ENCODE measurements around the gene ZNF584. TPM values are rescaled to one million over a fixed set of nuclear protein-coding genes. Genes with fewer than 3 reads are reported as not detected.

Gene ZNF584
- polyA plus RNA-seq, 5 donors: 8.0 to 11.3 (median 9.9) TPM

- no peak for DNase-seq
These were observed 45.3 kb downstream of the ZNF584 start for GRCh38 chr19:58453743-58454142.

- no peak for DNase-seq
These were observed 46.9 kb downstream of the ZNF584 start for GRCh38 chr19:58455306-58455705.

DNA sequence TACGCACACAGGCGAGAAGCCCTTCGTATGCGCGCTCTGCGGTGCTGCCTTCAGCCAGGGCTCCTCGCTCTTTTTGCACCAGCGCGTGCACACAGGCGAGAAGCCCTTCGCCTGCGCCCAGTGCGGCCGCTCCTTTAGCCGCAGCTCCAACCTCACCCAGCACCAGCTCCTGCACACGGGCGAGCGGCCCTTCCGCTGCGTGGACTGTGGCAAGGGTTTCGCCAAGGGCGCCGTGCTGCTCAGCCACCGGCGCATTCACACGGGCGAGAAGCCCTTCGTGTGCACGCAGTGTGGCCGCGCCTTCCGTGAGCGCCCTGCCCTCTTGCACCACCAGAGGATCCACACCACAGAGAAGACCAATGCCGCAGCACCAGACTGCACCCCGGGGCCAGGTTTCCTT, 47.7 kb downstream of the ZNF584 start:
- no peak for DNase-seq

- no peak for DNase-seq
These were observed 51.6 kb downstream of the ZNF584 start for GRCh38 chr19:58460039-58460438.

GRCh38 chr19:58466089-58466759, 57.8 kb downstream of the ZNF584 start:
- DNase-seq: no peak

- peak; percentile 96 for DNase-seq
These were observed 58.5 kb downstream of the ZNF584 start, which contains the start of gene ZNF324 for GRCh38 chr19:58466760-58467589. ZNF324 (plus strand) TSS chr19:58467080; CDS start chr19:58469186, 2,106 bp downstream.

Other genes starting within 250 kb of the ZNF584 start
- 10 to 100 TPM; 15.9 to 23.2 (median 21.8) TPM for gene ZNF274, start 225.6 kb upstream of the ZNF584 start, polyA plus RNA-seq (ENCODE audit: insufficient read depth in 1 of 5, insufficient read length in 5 of 5, low replicate concordance in 1 of 5)
- gene ZNF544, start 179.7 kb upstream of the ZNF584 start, polyA plus RNA-seq (ENCODE audit: insufficient read depth in 1 of 5, insufficient read length in 5 of 5, low replicate concordance in 1 of 5): 10 to 100 TPM; 29.3 to 41.2 (median 39.0) TPM
- 10 to 100 TPM in 1 of 5 donors, 1 to 10 TPM in 4; 7.0 to 10.4 (median 9.7) TPM for gene ZNF8, start 129.7 kb upstream of the ZNF584 start, polyA plus RNA-seq (ENCODE audit: insufficient read depth in 1 of 5, insufficient read length in 5 of 5, low replicate concordance in 1 of 5)
- 10 to 100 TPM; 50.7 to 57.1 (median 53.8) TPM for gene ERVK3-1, start 103.3 kb upstream of the ZNF584 start, polyA plus RNA-seq (ENCODE audit: insufficient read depth in 1 of 5, insufficient read length in 5 of 5, low replicate concordance in 1 of 5)
- 1 to 10 TPM; 3.6 to 4.5 (median 3.9) TPM for gene ZSCAN22, start 81.7 kb upstream of the ZNF584 start, polyA plus RNA-seq (ENCODE audit: insufficient read depth in 1 of 5, insufficient read length in 5 of 5, low replicate concordance in 1 of 5)
- gene A1BG, start 55.2 kb upstream of the ZNF584 start, polyA plus RNA-seq (ENCODE audit: insufficient read depth in 1 of 5, insufficient read length in 5 of 5, low replicate concordance in 1 of 5): 1 to 10 TPM in 3 of 5 donors, under 1 TPM in 2; 0.90 to 4.6 (median 1.9) TPM
- gene ZNF497, start 45.9 kb upstream of the ZNF584 start, polyA plus RNA-seq (ENCODE audit: insufficient read depth in 1 of 5, insufficient read length in 5 of 5, low replicate concordance in 1 of 5): 1 to 10 TPM; 2.5 to 4.7 (median 3.0) TPM
- 1 to 10 TPM; 1.4 to 4.2 (median 2.2) TPM for gene ZNF837, start 27.6 kb upstream of the ZNF584 start, polyA plus RNA-seq (ENCODE audit: insufficient read depth in 1 of 5, insufficient read length in 5 of 5, low replicate concordance in 1 of 5)
- 1,000 to 10,000 TPM; 1,196 to 1,701 (median 1,259) TPM for gene RPS5, start 21.4 kb upstream of the ZNF584 start, polyA plus RNA-seq (ENCODE audit: insufficient read depth in 1 of 5, insufficient read length in 5 of 5, low replicate concordance in 1 of 5)
- gene RNF225, start 13.0 kb upstream of the ZNF584 start, polyA plus RNA-seq (ENCODE audit: insufficient read depth in 1 of 5, insufficient read length in 5 of 5, low replicate concordance in 1 of 5): not detected
- 10 to 100 TPM in 4 of 5 donors, 1 to 10 TPM in 1; 7.8 to 11.3 (median 10.7) TPM for gene ZNF132, start 31.5 kb downstream of the ZNF584 start, polyA plus RNA-seq (ENCODE audit: insufficient read depth in 1 of 5, insufficient read length in 5 of 5, low replicate concordance in 1 of 5)
- 1 to 10 TPM; 4.6 to 8.0 (median 6.7) TPM for gene ZNF324B, start 43.0 kb downstream of the ZNF584 start, polyA plus RNA-seq (ENCODE audit: insufficient read depth in 1 of 5, insufficient read length in 5 of 5, low replicate concordance in 1 of 5)
- gene ZNF324, start 58.4 kb downstream of the ZNF584 start, polyA plus RNA-seq (ENCODE audit: insufficient read depth in 1 of 5, insufficient read length in 5 of 5, low replicate concordance in 1 of 5): 10 to 100 TPM in 1 of 5 donors, 1 to 10 TPM in 4; 6.8 to 10.1 (median 8.5) TPM
- 10 to 100 TPM; 12.0 to 16.5 (median 14.0) TPM for gene ZNF446, start 67.7 kb downstream of the ZNF584 start, polyA plus RNA-seq (ENCODE audit: insufficient read depth in 1 of 5, insufficient read length in 5 of 5, low replicate concordance in 1 of 5)
- gene SLC27A5, start 103.3 kb downstream of the ZNF584 start, polyA plus RNA-seq (ENCODE audit: insufficient read depth in 1 of 5, insufficient read length in 5 of 5, low replicate concordance in 1 of 5): 1 to 10 TPM; 5.8 to 9.5 (median 7.8) TPM
- gene ZBTB45, start 111.2 kb downstream of the ZNF584 start, polyA plus RNA-seq (ENCODE audit: insufficient read depth in 1 of 5, insufficient read length in 5 of 5, low replicate concordance in 1 of 5): 10 to 100 TPM in 2 of 5 donors, 1 to 10 TPM in 3; 7.2 to 17.2 (median 9.1) TPM
- gene TRIM28, start 135.4 kb downstream of the ZNF584 start, polyA plus RNA-seq (ENCODE audit: insufficient read depth in 1 of 5, insufficient read length in 5 of 5, low replicate concordance in 1 of 5): 100 to 1,000 TPM; 459 to 685 (median 528) TPM
- gene CHMP2A, start 146.5 kb downstream of the ZNF584 start, polyA plus RNA-seq (ENCODE audit: insufficient read depth in 1 of 5, insufficient read length in 5 of 5, low replicate concordance in 1 of 5): 100 to 1,000 TPM in 1 of 5 donors, 10 to 100 TPM in 4; 83.6 to 114 (median 94.7) TPM
- 10 to 100 TPM; 64.8 to 90.5 (median 77.1) TPM for gene UBE2M, start 150.0 kb downstream of the ZNF584 start, polyA plus RNA-seq (ENCODE audit: insufficient read depth in 1 of 5, insufficient read length in 5 of 5, low replicate concordance in 1 of 5)
- gene MZF1, start 164.7 kb downstream of the ZNF584 start, polyA plus RNA-seq (ENCODE audit: insufficient read depth in 1 of 5, insufficient read length in 5 of 5, low replicate concordance in 1 of 5): 10 to 100 TPM; 27.0 to 49.9 (median 40.9) TPM

All from right lung (tissue), 5 donors.